HepG2 (cell line): Measurements from ENCODE around the gene ATP5PB.

Experiments
- TGIF2 ChIP-seq: IDR thresholded peaks from 2 replicates; pipeline ENCODE4 v1.6.1; 2016; ENCODE audit warnings: control low read depth, missing compliant biosample characterization
- ZSCAN12 ChIP-seq: sonication (generic); formaldehyde crosslinking; IDR thresholded peaks from 2 replicates; pipeline ENCODE4 v1.9.0; 2021; ENCODE audit warnings: mild to moderate bottlenecking, missing genetic modification reagents
- ZZZ3 ChIP-seq: sonication (generic); formaldehyde crosslinking; IDR thresholded peaks from 2 replicates; pipeline ENCODE4 v1.4.0; 2020; ENCODE audit warnings: missing genetic modification reagents, mild to moderate bottlenecking, borderline replicate concordance

DNA sequence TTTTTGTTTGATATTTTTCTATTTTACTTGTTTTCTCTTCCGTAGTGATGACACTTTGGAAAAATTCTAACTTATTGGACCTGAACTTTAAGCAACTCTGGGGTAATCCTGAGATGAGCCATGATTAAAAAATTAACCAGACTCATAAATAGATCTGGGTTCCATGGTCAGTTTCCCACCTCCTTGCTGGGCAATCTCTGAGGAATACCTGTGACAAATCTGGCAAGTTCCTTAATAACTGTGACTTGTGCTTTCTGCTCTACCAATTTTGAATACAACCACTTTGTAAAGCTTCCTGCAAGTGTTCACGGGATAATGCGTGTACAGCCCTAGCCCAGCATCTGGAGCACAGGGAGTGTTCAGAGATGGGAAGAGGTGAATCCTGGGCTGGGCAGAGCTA, 25.0 kb upstream of the ATP5PB start:
- TF ChIP-seq ZZZ3 (no peak), ZSCAN12 (CRISPR knock-in tag) (no peak), TGIF2 (CRISPR knock-in tag) (no peak)
